DMS53 treated with DMSO at 0.1 percent for 48 hours (cell line): ENCODE data around the gene PIGS.
"Not testable (repeated sequence)": the region's sequence is repeated elsewhere in the genome, so short reads cannot be mapped to it uniquely, and the experiment has no call there.

ENCODE experiments used
- DNase-seq: peaks from one replicate; lab custom pipeline; 2025; ENCODE audit not compliant: unreplicated experiment; lab: John Stamatoyannopoulos, UW

Gene PIGS

DNA sequence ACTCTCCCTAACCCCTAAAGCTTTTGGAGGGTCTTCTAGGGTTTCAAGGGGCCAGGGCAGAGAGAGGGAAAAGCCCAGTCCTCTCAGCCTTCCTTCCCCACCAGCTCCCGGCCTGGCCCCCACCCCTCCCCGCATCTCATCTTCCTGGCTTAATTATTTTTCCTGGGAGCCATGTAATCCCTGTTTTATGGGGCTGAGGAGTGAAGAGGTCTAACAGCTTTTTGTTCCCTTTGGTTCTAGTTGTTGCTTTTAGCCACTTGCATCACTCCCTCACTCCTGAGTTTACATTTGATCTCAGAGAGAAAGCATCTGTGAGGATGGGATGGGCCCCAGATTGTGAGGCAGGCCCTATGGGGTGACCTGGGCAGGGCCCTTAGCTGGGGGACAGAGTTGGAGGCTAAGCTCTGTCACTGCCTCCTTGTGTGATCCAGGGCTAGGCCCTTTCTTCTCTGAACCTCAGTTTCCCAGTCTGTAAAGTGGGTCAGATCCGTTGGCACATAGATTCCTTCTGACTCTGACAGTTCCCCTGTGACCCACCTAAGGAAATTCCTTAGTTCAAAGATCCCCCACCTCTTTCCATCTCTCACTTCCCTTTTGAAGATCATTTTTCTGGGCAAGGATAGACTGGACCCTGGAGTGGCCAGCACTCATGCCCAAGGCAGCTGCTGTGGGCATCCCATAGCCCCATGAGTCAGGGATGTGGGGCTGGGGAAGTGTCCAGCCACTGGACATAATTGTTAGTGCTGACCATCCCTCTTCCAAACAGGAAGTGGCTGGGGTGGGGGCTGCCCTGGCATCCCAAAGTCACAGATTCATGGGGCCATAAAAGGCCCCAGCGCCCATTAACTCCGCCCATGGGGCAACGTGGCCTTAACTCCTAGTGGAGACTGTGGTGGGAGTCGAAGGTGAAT is 39.0 kb downstream of the PIGS start:
- DNase-seq: no peak

DNA sequence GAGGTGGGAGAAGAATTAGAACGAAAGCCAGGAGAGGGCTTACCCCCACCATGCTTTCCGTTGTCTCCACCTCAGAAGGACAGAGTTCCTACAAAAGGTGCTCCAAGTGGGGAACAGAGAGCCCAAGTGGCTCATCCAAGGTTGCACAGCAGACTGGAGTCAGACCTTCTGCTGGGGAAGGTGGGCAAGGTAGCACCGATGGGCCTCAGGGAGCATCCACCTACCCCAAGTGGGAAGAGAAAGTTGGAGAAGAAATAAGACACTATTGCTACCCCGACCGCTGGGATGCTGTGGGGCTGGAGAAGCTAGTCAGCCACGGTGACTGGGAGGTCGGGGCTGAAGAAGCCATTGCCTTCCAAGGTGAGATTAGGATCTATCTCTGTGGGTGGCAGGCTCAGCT is 40.4 kb downstream of the PIGS start:
- DNase-seq: no peak

DNA sequence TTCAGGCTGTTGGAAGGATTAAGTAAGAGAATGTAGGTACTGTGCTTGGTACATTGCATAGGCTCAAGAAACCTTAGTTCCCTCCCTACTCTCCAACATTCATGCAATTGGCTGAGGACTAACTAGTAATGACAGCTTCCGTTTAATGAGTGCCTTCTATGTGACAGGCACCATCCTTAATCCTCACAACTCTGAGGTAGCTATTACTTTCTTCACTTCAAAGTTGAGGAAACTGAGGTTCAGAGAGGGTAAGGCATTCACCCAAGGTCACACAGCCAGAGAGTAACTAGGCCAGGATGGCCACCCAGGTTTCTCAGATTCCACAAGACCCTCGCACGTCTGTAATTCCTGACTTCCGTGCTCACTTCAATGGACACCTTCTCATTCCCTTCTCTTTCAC is 41.1 kb downstream of the PIGS start:
- DNase-seq: no peak

DNA sequence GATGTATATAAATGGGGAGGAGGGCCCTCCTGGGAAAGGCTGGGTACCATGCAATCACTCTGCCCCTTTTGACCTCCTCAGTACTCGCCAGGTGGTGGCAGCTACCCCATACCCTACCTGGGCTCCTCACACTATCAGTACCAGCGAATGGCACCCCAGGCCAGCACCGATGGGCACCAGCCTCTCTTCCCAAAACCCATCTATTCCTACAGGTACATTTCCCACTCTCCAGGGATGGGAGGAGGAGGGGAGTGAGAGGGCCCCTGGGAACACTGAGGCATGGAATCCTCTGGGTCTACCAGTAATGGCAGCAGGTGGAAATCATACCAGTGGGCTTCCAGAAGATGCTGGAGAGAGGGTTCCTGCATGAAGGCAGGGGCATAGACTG is 42.3 kb downstream of the PIGS start:
- DNase-seq: no peak

DNA sequence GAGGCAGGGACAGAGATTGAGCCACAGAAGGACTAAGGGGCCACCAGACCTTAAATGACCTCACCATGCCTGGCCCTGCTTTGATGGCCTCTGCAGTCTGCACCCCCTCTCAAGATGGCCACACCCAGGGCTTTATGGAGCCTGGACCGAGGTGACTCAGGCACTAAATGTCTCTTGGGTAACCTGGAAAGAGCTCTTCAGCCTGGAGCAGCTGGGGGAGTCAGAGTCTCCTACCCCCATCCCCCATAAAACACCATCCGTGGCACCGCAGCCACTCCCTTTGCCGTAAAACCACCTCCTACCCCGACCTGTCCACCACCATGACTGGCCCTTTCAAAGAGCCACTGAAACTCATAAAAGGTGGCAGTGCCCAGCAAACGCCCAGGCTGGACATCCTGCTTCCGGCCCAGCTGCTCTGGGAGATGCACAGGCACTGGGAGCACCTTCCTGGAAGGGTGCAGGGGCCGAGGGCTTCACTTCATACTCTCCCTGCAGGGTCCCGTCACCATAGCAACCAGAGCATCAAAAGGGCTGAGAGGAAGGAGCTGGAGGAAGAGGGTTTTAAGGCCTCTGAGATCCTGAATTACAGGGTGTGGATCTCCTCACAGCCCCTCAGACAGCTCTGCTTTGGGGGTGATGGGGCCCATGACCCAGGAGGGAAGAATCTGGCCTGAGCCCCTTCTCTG is 42.9 kb downstream of the PIGS start:
- DNase-seq: no peak

DNA sequence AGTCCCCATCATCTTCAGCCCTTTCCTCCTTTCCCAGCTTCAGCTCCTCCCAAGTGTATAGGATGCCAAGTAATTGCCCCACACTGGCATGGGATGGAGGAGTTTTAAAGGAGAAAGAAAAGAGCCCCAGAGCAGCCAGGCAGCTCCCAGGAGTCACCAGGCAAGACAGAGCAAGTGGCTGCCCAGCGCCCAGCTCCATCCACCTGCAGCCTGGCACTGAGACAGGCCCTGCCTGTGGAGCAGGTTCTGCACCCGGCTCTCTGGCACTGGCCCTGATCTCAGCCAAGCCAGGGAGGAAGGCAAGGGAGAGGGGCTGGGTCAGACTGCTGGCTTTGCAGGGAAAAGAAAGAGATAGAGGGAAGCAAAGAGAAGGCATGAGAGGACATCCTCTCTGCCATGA is 43.5 kb downstream of the PIGS start:
- DNase-seq: no peak

DNA sequence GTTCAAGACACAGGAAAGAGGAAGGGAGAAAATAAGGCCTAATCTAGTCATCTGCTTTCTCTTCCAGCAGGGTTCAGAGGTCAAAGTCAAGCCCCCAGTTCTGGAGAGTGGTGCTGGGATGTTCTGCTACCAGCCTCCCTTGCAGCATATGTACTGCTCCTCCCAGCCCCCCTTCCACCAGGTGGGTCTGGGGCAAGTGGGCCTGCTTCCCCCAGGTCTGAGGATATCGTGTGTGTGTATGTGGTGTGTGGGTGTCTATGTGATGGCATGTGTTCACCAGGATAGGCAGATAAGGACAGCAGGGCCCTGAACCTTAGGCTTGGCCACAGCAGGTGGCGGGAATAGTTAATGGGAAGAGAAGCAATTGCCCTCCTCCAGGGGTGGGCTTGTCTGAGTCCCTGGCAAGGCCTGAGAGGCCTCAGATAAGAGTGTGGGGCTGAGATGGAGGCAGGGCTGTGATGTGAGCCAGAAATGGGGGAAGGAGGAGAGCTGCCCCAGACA is 44.1 kb downstream of the PIGS start:
- no peak for DNase-seq

DNA sequence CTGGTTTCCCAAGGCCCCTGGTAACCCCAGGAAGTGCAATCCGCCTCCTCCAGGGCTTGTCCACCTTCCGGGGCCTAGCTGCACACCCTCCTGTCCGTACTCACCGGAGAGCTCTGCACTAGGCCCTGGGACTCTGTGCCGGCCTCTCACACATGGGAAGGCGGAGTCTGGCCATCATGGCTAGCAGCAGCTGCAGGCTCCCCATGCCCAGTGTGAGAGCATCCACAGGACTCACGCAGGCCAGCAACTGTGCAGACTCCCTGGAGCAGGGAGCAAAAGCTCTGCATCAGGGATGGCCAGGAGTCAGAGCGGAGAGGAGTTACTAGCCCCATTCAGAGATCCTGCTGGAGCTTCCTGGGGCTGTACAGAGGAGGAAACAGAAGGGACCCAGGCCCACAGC is 44.9 kb downstream of the PIGS start:
- DNase-seq: no peak

DNA sequence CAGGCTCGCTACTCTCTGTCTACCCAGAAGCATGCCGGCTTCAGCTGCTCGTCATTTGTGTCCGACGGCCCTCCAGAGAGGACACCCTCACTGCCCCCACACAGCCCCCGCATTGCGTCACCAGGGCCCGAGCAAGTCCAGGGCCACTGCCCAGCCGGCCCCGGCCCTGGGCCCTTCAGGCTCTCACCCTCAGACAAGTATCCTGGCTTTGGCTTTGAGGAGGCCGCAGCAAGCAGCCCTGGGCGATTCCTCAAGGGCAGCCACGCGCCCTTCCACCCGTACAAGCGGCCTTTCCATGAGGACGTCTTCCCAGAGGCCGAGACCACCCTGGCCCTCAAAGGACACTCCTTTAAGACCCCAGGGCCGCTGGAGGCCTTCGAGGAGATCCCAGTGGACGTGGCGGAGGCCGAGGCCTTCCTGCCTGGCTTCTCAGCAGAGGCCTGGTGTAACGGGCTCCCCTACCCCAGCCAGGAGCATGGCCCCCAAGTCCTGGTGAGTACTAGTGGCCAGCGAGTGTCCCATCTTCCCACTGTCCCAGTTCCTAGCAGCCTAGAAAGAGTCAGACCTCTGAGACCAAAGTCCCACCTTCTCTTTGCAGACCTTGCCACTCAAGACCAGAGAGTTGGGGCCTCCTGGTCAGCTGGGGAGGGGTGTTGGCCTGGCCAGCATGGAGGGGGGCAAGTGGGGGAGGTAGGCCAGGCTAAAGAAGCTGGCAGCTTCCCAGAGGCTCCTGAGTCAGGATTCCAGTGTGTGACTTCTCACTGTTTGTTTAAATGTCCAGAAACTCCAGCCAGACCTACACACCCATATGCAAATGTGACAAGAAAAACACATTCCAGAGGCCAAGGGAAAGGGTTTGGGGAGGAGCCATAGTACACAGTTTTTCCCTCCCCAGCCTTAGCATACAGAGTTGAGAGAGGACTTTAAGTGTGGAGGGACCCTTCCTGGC is 46.6 kb downstream of the PIGS start:
- no peak for DNase-seq

DNA sequence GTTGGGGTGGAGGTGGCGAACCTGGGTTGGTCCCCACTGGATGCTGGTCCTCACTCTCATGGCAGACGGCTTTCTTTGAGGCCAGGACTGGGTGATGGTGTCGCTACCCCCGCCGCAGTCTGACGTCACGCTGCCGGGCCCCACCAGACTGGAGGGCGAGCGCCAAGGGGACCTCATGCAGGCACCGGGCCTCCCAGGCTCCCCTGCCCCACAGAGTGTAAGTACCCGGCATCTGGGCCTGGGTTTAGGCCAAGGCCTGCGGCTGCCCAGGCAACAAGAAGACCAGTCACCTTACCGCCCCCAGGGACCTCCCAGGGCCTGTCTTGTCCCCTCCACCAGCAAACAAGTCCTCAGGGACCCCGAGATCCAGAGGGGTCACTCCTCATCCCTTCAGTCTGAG is 47.4 kb downstream of the PIGS start:
- DNase-seq: no peak

DNA sequence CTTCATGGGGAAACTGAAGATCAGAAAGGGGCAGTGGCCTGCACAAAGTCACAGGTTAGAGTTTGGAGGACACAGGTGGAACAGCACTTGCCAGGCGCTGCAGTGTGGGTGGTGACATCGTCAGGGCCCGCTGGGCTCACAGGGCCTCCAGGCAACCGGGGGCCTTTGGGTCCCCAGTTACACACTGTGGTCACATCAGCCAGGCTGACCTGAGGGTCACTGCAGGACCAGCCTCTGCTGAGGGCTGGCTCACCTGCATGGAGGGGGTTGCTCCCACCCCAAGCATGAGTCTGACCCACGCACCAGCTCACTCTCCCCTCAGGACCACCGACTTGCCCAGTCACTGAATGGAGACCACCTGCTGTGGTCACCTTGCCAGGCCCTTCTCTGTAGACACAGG is 48.1 kb downstream of the PIGS start:
- DNase-seq: no peak

DNA sequence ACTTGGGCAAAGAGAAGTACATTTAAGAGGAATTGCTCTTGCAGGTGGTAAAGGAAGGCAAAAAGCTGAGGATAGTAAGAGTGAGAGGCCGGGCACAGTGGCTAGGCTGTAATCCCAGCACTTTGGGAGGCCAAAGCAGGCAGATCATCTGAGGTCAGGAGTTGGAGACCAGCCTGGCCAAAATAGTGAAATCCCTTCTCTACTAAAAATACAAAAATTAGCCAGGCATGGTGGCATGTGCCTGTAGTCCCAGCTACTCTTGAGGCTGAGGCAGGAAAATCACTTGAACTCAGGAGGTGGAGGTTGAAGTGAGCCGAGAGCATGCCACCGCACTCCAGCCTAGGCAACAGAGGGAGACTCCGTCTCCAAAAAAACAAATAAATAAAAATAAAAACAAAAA is 49.0 kb downstream of the PIGS start:
- DNase-seq: not testable (repeated sequence)

DNA sequence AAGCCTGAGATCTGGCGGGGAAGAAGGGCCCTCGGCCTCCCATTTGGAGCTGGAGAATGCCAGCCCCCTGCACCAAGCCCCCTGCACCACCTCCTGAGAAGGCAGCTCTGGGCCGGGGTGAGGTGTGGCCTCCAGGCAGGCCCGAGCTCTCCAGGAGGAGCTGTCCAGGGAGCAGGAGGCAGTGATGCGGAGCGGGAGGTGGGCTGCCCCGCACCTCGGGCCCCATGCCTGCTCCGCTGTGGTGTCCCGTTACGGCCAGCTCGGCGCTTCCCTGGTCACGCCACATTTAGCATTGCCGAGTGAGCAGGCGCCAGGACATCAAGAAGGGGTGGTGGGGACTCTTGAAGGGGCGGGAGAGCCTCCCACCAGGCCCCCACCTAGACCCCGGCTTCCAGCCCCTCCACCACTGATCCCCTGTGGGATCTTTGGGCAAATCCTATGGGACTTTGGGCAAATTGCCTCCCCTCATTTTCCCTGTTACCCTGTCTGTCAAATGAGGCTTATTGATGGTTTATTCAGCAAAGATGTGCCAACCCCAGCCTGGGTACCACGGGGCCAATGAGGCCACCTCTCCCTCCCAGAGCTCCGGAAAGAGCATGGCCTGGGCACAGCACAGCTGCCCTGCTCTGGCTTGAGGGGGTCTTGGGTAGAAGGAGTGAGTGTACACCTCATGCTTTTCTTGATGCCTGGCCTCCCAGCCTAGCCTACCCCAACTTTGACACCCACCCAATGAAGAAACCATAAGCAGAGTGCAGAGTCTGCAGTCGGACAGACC is 49.8 kb downstream of the PIGS start:
- DNase-seq: no peak

DNA sequence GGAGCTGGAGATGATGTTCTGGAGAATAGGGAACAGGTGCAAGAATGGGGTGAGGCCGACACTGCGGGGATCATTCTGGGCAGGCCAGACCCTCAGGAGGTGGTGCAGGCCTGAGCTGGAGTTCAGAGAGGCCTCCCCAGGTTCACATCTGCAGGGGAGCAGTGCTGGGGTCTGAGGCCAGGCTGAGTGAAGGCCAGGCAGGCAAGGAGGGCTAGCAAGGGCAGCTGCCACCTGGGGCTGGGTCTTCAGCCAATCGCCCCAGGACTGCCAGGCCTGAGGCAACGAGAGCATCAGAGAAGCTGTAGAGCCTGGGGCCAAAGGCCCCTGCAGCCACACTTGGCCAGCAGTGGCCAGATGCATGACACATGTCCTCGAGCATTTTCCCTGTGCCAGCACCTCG is 50.6 kb downstream of the PIGS start:
- DNase-seq: no peak

DNA sequence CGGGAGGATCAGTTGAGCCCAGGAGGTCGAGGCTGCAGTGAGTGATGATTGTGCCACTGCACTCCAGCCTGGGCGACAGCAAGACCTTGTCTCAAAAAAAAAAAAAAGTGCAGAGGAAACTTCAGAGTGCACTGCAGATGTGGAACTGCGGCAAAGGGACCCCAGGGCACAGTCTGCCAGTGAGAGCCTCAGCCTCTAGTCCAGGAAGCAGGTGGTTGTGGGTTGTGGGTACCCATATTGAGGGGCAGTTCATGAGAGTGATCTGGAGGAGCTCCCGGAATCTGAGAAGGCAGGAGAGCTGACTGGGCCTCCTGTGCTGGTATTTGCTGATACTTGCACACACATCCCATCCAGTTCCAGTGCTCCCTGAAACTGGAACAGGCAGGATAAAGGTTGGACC is 52.1 kb downstream of the PIGS start:
- DNase-seq: no peak

DNA sequence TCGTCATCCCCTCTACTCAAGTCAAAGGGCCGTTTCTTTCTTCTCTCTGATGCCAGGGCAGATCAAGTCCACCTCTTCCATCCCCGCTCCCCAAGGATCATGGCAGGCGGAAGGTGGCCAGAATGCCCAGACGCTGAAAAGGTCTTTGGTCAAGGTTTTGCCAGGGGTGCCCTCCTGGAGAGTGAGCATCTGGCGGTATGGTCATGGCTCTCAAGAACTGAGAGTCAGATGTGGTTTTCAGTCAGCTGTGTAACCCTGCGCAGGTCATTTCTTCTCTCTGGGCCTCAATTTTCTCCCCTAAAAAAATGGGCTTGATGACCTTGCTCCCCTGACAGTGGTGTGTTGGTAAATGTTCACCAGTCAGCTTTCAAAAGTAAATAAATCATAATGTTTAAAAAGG is 52.7 kb downstream of the PIGS start:
- DNase-seq: no peak

DNA sequence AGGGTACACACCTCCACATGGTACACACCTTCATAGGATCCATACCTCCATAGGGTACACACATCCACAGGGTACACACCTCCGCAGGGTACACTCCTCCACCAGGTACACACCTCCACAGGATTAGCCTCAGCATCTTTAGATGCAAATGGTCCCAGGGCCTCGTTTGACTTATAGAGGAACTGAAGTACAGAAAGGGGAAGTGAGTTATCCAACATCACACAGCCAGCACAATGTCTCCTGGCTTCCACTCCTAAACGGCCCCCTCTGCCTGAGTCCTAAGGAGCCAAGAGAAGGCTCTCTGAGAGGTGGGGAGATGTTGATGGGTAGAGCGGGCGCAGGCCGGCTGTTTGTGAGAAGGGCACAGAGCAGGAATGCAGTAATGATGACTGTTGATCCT is 53.2 kb downstream of the PIGS start:
- no peak for DNase-seq

DNA sequence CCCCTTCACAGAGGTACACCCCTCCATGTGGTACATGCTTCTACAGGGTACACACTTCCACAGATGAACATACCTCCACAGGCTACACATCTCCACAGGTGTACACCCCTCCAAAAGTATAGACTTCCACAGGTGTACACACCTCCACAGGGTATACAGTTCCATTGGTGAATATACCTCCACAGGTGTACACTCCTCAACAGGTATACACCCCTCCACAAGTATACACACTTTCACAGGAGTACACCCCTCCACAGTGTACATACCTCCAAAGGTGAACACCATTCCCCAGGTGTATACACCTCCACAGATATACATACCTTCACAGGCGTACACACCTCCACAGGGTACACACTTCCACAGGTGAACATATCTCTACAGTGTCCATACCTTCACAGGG is 55.8 kb downstream of the PIGS start:
- DNase-seq: no peak

DNA sequence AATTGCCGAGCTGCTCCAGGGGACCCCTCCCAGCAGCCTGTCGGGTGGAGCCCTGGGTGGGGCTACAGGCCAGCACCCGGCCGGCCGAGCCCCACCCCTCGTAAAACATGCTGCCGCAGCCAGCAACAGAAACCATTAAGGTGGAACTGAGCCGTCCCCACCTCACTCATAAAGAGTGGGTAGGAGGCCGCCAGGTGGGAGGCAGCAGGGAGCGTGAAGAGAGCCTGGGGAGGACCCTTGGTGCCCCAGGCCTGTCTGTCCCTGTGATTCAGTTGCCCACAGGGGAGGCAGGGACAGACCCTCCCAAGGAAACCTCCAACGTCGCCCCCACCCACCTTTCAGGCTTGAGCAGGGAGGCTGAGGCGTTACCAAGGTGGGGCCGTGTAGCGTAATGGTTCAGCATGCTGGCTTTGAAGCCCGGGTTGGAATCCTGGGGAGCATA is 56.7 kb downstream of the PIGS start:
- no peak for DNase-seq

DNA sequence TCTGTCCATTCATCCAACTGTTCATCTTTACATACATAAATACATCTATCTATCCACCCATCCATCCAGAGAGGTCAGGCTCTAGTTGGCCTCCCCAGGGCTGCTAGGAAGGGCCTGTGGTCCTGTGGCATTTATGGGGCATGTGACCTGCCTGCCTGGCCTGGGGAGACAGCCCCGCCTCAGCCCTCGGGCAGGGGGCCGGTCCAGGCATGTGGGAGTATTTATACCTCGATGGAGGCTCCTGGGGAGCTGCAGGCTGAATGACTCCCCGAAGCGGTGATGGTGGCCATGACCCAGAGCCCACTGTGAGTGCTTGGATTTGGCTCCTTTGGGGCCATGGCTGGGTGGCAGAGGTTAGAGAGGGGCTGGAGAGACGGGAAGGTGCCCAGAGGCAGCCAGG is 57.8 kb downstream of the PIGS start:
- DNase-seq: no peak
